Measurements from ENCODE around the gene PTPRG. TPM values are rescaled to one million over a fixed set of nuclear protein-coding genes. Genes with fewer than 3 reads are reported as not detected.

The PTPRG gene
- total RNA-seq, 1 experiment from 2014 or later: 0.74 TPM

GRCh38 chr3:61912158-61912557 is 350.8 kb downstream of the PTPRG start:
- TF ChIP-seq, protein P1, sequence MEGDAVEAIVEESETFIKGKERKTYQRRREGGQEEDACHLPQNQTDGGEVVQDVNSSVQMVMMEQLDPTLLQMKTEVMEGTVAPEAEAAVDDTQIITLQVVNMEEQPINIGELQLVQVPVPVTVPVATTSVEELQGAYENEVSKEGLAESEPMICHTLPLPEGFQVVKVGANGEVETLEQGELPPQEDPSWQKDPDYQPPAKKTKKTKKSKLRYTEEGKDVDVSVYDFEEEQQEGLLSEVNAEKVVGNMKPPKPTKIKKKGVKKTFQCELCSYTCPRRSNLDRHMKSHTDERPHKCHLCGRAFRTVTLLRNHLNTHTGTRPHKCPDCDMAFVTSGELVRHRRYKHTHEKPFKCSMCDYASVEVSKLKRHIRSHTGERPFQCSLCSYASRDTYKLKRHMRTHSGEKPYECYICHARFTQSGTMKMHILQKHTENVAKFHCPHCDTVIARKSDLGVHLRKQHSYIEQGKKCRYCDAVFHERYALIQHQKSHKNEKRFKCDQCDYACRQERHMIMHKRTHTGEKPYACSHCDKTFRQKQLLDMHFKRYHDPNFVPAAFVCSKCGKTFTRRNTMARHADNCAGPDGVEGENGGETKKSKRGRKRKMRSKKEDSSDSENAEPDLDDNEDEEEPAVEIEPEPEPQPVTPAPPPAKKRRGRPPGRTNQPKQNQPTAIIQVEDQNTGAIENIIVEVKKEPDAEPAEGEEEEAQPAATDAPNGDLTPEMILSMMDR (IDR thresholded peaks at IDR 0.05): no peak
- no peak for TF ChIP-seq TCF7L2 (IDR thresholded peaks at IDR 0.05; ENCODE audit: low read depth, low read length)
- TF ChIP-seq, protein P2, sequence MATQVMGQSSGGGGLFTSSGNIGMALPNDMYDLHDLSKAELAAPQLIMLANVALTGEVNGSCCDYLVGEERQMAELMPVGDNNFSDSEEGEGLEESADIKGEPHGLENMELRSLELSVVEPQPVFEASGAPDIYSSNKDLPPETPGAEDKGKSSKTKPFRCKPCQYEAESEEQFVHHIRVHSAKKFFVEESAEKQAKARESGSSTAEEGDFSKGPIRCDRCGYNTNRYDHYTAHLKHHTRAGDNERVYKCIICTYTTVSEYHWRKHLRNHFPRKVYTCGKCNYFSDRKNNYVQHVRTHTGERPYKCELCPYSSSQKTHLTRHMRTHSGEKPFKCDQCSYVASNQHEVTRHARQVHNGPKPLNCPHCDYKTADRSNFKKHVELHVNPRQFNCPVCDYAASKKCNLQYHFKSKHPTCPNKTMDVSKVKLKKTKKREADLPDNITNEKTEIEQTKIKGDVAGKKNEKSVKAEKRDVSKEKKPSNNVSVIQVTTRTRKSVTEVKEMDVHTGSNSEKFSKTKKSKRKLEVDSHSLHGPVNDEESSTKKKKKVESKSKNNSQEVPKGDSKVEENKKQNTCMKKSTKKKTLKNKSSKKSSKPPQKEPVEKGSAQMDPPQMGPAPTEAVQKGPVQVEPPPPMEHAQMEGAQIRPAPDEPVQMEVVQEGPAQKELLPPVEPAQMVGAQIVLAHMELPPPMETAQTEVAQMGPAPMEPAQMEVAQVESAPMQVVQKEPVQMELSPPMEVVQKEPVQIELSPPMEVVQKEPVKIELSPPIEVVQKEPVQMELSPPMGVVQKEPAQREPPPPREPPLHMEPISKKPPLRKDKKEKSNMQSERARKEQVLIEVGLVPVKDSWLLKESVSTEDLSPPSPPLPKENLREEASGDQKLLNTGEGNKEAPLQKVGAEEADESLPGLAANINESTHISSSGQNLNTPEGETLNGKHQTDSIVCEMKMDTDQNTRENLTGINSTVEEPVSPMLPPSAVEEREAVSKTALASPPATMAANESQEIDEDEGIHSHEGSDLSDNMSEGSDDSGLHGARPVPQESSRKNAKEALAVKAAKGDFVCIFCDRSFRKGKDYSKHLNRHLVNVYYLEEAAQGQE (IDR thresholded peaks at IDR 0.05; ENCODE audit: insufficient read depth in 1 of 2, low read depth in 2 of 2, low read length in 1 of 2): no peak
- TF ChIP-seq SIN3A (IDR thresholded peaks at IDR 0.05; ENCODE audit: borderline replicate concordance, insufficient read depth, low read depth, low read length): no peak
- TF ChIP-seq POLR2AphosphoS5 (IDR thresholded peaks at IDR 0.05; ENCODE audit: low read depth, low read length): no peak
- BruUV-seq (replicated peaks): no TSS peak
- no peak for ATAC-seq
- H3K36me3 ChIP-seq (ENCODE audit: control insufficient read depth, insufficient read depth, low read length): no peaks in the 10 kb centered on the region
- DNase-seq (ENCODE audit: low read depth, low spot score): no peak
- no peak overlapping the region for H3K27ac ChIP-seq (ENCODE audit: low read length)
- ChIA-PET CTCF (no interaction called here), POLR2A (no interaction called here)
- in situ Hi-C loops (cut with HindIII; ENCODE audit: low pct_unique_long_range_greater_than_20kb, low sequenced_read_pairs) (no loop called here), intact Hi-C loops (cut with micrococcal nuclease; ENCODE audit: unreplicated experiment) (no loop called here)
- no peaks in the 10 kb centered on the region for H3K9me3 ChIP-seq (ENCODE audit: control insufficient read depth, insufficient read depth, low read depth, low read length)
- no peaks in the 10 kb centered on the region for H3K4me1 ChIP-seq (ENCODE audit: control insufficient read depth, insufficient read depth, low read length)
- no peaks in the 10 kb centered on the region for H3K27me3 ChIP-seq (ENCODE audit: control insufficient read depth, insufficient read depth, low read length)
- no peak overlapping the region for H3K4me3 ChIP-seq (ENCODE audit: low read depth in 2 of 2, low read length in 2 of 2)

DNA sequence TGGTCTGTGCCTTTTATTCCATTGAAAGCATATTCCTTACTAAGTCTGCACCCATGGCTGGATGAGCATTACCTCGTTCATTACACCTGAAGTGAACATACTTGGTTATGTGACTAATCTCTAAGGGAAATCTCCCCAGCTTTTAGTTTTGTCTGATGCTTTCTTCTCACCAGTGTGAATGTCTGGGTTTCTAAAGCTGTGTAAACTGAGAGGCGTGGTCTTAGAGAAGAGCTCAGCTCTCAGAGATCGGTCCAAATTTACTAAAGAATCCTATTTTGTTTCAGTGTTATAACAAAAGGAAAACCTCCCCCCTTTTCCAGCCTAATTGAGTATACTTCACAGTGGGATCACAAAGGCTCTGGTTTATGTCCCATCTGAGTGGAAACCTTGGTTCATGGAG is 352.3 kb downstream of the PTPRG start:
- H3K4me1 ChIP-seq (ENCODE audit: control insufficient read depth, insufficient read depth, low read length): no peaks in the 10 kb centered on the region
- ATAC-seq: no peak
- in situ Hi-C loops (cut with HindIII; ENCODE audit: low pct_unique_long_range_greater_than_20kb, low sequenced_read_pairs): no loop called here
- H3K36me3 ChIP-seq (ENCODE audit: control insufficient read depth, insufficient read depth, low read length): no peaks in the 10 kb centered on the region
- H3K27me3 ChIP-seq (ENCODE audit: control insufficient read depth, insufficient read depth, low read length): no peaks in the 10 kb centered on the region
- no peak overlapping the region for H3K4me3 ChIP-seq (ENCODE audit: low read depth in 2 of 2, low read length in 2 of 2)
- CTCF ChIA-PET: no interaction called here
- no peaks in the 10 kb centered on the region for H3K9me3 ChIP-seq (ENCODE audit: control insufficient read depth, insufficient read depth, low read depth, low read length)
- BruUV-seq (replicated peaks): no TSS peak
- no peak overlapping the region for H3K27ac ChIP-seq (ENCODE audit: low read length)
- POLR2A ChIA-PET: no interaction called here
- intact Hi-C loops (cut with micrococcal nuclease; ENCODE audit: unreplicated experiment): no loop called here
- TF ChIP-seq, protein P2 (IDR thresholded peaks at IDR 0.05; ENCODE audit: insufficient read depth in 1 of 2, low read depth in 2 of 2, low read length in 1 of 2): no peak
- TF ChIP-seq TCF7L2 (IDR thresholded peaks at IDR 0.05; ENCODE audit: low read depth, low read length): no peak
- no peak for TF ChIP-seq POLR2AphosphoS5 (IDR thresholded peaks at IDR 0.05; ENCODE audit: low read depth, low read length)
- TF ChIP-seq, protein P1 (IDR thresholded peaks at IDR 0.05): no peak
- no peak for TF ChIP-seq SIN3A (IDR thresholded peaks at IDR 0.05; ENCODE audit: borderline replicate concordance, insufficient read depth, low read depth, low read length)
- no peak for DNase-seq (ENCODE audit: low read depth, low spot score)

All from Panc1 (cell line).